Trophoblast cell (in vitro differentiated cells and primary cell): ENCODE measurements around the gene YBEY.

Experiments
- DNase-seq, 2 donors: peaks; one replicate each; pipeline ENCODE4 v3.0.0-alpha.2; 2016
- H2AFZ ChIP-seq: 2 replicates; pipeline ENCODE4 v1.6.1; 2013; ENCODE audit warnings: low read length, moderate library complexity, mild to moderate bottlenecking; ENCODE audit not compliant: insufficient read depth, poor library complexity
- H2AK5ac ChIP-seq: 2 replicates; pipeline ENCODE4 v1.6.1; 2013; ENCODE audit warnings: mild to moderate bottlenecking, low read length
- H2BK120ac ChIP-seq: 2 replicates; pipeline ENCODE4 v1.6.1; 2013; ENCODE audit warnings: low read length, mild to moderate bottlenecking, moderate library complexity; ENCODE audit not compliant: insufficient read depth, poor library complexity
- H2BK12ac ChIP-seq: 2 replicates; pipeline ENCODE4 v1.6.1; 2013; ENCODE audit warnings: mild to moderate bottlenecking, low read length, moderate library complexity
- H2BK5ac ChIP-seq: 2 replicates; pipeline ENCODE4 v1.6.1; 2013; ENCODE audit warnings: low read length, low read depth, moderate library complexity, mild to moderate bottlenecking; ENCODE audit not compliant: poor library complexity
- H3K14ac ChIP-seq: 2 replicates; pipeline ENCODE4 v1.6.1; 2013; ENCODE audit warnings: mild to moderate bottlenecking, low read length
- H3K18ac ChIP-seq: 2 replicates; pipeline ENCODE4 v1.6.1; 2013; ENCODE audit warnings: mild to moderate bottlenecking, low read length
- H3K23ac ChIP-seq: 2 replicates; pipeline ENCODE4 v1.6.1; 2013; ENCODE audit warnings: low read length
- H3K27ac ChIP-seq: 2 replicates; pipeline ENCODE4 v1.5.1; 2013; ENCODE audit warnings: low read depth, mild to moderate bottlenecking, inconsistent platforms, low read length, moderate library complexity
- H3K27me3 ChIP-seq: 2 replicates; pipeline ENCODE4 v1.6.1; 2013; ENCODE audit warnings: inconsistent platforms, mild to moderate bottlenecking, low read length, moderate library complexity; ENCODE audit not compliant: insufficient read depth
- H3K36me3 ChIP-seq, 2 experiments: 1 replicate in 1 of 2; 2 replicates in 1 of 2; pipeline ENCODE4 v1.6.1; 2013; ENCODE audit warnings: low read length in 2 of 2, mild to moderate bottlenecking in 2 of 2, moderate library complexity in 1 of 2; ENCODE audit not compliant: insufficient read depth in 2 of 2, control insufficient read depth in 1 of 2
- H3K4ac ChIP-seq: 2 replicates; pipeline ENCODE4 v1.6.1; 2013; ENCODE audit warnings: low read depth, mild to moderate bottlenecking, low read length, moderate library complexity
- H3K4me1 ChIP-seq, 2 experiments: 1 replicate in 1 of 2; 2 replicates in 1 of 2; pipeline ENCODE4 v1.6.1; 2013; ENCODE audit warnings: low read length in 2 of 2, mild to moderate bottlenecking in 2 of 2, moderate library complexity in 1 of 2; ENCODE audit not compliant: insufficient read depth in 2 of 2, control insufficient read depth in 1 of 2
- H3K4me2 ChIP-seq: 2 replicates; pipeline ENCODE4 v1.6.1; 2013; ENCODE audit warnings: inconsistent platforms, mild to moderate bottlenecking, low read length, moderate library complexity
- H3K4me3 ChIP-seq: 2 replicates; pipeline ENCODE4 v1.5.1; 2013; ENCODE audit warnings: mild to moderate bottlenecking, low read depth, low read length, inconsistent platforms
- H3K79me1 ChIP-seq: one replicate; pipeline ENCODE4 v1.6.1; 2013; ENCODE audit warnings: low read length
- H3K79me2 ChIP-seq: 2 replicates; pipeline ENCODE4 v1.6.1; 2013; ENCODE audit warnings: low read length, mild to moderate bottlenecking; ENCODE audit not compliant: control insufficient read depth, insufficient read depth, poor library complexity
- H3K9ac ChIP-seq: 2 replicates; pipeline ENCODE4 v1.6.1; 2013; ENCODE audit warnings: mild to moderate bottlenecking, low read length
- H3K9me3 ChIP-seq: 2 replicates; pipeline ENCODE4 v1.6.1; 2013; ENCODE audit warnings: low read depth, mild to moderate bottlenecking, control low read depth, inconsistent platforms, low read length; ENCODE audit not compliant: insufficient read depth
- H4K12ac ChIP-seq: 2 replicates; pipeline ENCODE4 v1.6.1; 2013; ENCODE audit warnings: low read depth, mild to moderate bottlenecking, low read length, moderate library complexity
- H4K8ac ChIP-seq: 2 replicates; pipeline ENCODE4 v1.6.1; 2013; ENCODE audit warnings: low read depth, mild to moderate bottlenecking, low read length, moderate library complexity
- H4K91ac ChIP-seq: one replicate; pipeline ENCODE4 v1.6.1; 2013; ENCODE audit warnings: low read depth, mild to moderate bottlenecking, low read length, moderate library complexity
- WGBS: extraction: QIAGEN DNeasy Blood & Tissue Kit; methylation state at CpG from one replicate; pipeline ENCODE4 v1.1.7; 2013; ENCODE audit warnings: missing lambda C conversion rate; ENCODE audit not compliant: insufficient read length, insufficient coverage; ENCODE audit errors: extremely low coverage; 5-methylcytosine and 5-hydroxymethylcytosine counted together

Gene YBEY

DNA sequence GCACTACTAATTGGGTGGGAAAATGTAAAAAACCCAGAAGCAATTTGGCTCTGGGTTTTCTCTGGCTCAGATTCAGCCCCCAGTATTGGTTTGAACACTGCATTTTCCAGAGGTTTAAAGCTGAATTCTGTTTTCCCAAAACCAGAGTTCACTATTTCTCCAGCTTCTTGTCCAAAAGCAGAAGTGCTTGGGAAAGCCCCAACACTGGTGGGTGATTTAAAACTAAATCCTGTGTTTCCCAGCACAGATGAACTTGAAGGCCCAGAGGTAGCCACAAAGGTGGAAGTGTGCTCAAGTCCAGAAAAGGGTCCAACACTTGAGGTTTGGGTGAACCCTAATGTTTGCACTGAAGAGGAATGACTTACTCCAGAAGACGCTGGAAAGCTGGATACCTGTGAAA, 1.4 kb upstream of the YBEY start:
- Histone ChIP-seq H3K14ac (no peak overlapping the region), H3K23ac (no peak overlapping the region)
- WGBS, result no CpG with 5 or more reads among the region's 1 CpG

GRCh38 chr21:46285206-46285661, 908 bp upstream of the YBEY start, which contains the start of gene MCM3AP:
Gene MCM3AP, minus strand, starts transcription at chr21:46285611. Its CDS starts 325 bp downstream, at chr21:46285286.
- Histone ChIP-seq H2BK120ac (peak within 1 kb of the TSS; percentile 64), H2AFZ (peak within 1 kb of the TSS; percentile 87), H2BK12ac (no peak within 1 kb of the TSS), H3K23ac (no peak within 1 kb of the TSS), H2AK5ac (peak within 1 kb of the TSS; percentile 65), H4K91ac (peak within 1 kb of the TSS; percentile 93), H3K14ac (peak within 1 kb of the TSS; percentile 94), H3K9me3 (peaks cover 1% of the 10 kb centered on the region), H3K27me3 (no peaks in the 10 kb centered on the region), H3K9ac (peak within 1 kb of the TSS; percentile 96), H4K8ac (peak within 1 kb of the TSS; percentile 97), H3K4me2 (peak within 1 kb of the TSS; percentile 68), H4K12ac (peak within 1 kb of the TSS; percentile 97), H3K27ac (peak within 1 kb of the TSS; percentile 99), H3K4me3 (peak within 1 kb of the TSS; percentile 96), H3K79me2 (peaks cover 7% of the 10 kb centered on the region), H3K18ac (peak within 1 kb of the TSS; percentile 93), H3K4me1 (peaks cover 5 to 10% of the 10 kb centered on the region in 2 experiments), H3K4ac (peak within 1 kb of the TSS; percentile 82), H3K36me3 (peaks cover 11 to 12% of the 10 kb centered on the region in 2 experiments), H2BK5ac (peak within 1 kb of the TSS; percentile 88), H3K79me1 (peaks cover 8% of the 10 kb centered on the region)
- WGBS, result no CpG with 5 or more reads among the region's 6 CpGs
- DNase-seq, result peak in 1 of 2 donors; percentile 8

More for the DNA sequence above, 1.4 kb upstream of the YBEY start:
- no peak overlapping the region for H3K9ac ChIP-seq
- H3K4ac ChIP-seq, result peak overlapping the region; percentile 82
- H3K9me3 ChIP-seq, result peaks cover under 1% of the 10 kb centered on the region
- no peaks in the 10 kb centered on the region for H3K27me3 ChIP-seq
- H3K27ac ChIP-seq, result no peak overlapping the region
- H3K79me2 ChIP-seq, result peaks cover 7% of the 10 kb centered on the region
- no peak overlapping the region for H4K8ac ChIP-seq
- peaks cover 5 to 10% of the 10 kb centered on the region in 2 experiments for H3K4me1 ChIP-seq
- DNase-seq, result no peak
- no peak overlapping the region for H3K4me3 ChIP-seq
- H3K4me2 ChIP-seq, result peak overlapping the region; percentile 68
- H2AK5ac ChIP-seq, result peak overlapping the region; percentile 65
- H2BK5ac ChIP-seq, result no peak overlapping the region
- H2AFZ ChIP-seq, result no peak overlapping the region
- H3K36me3 ChIP-seq, result peaks cover 16 to 17% of the 10 kb centered on the region in 2 experiments
- H4K12ac ChIP-seq, result no peak overlapping the region
- H2BK120ac ChIP-seq, result no peak overlapping the region
- H3K18ac ChIP-seq, result no peak overlapping the region
- no peak overlapping the region for H4K91ac ChIP-seq
- peaks cover 8% of the 10 kb centered on the region for H3K79me1 ChIP-seq
- H2BK12ac ChIP-seq, result no peak overlapping the region

GRCh38 chr21:46286648-46287002, 483 bp downstream of the YBEY start:
- H3K4me2 ChIP-seq, result peak overlapping the region; percentile 77
- no peak overlapping the region for H2AFZ ChIP-seq
- no peak overlapping the region for H2BK5ac ChIP-seq
- no peak overlapping the region for H2BK12ac ChIP-seq
- H2AK5ac ChIP-seq, result no peak overlapping the region
- peaks cover 7% of the 10 kb centered on the region for H3K79me2 ChIP-seq
- no peak overlapping the region for H4K91ac ChIP-seq
- peaks cover 3% of the 10 kb centered on the region for H3K9me3 ChIP-seq
- H4K8ac ChIP-seq, result peak overlapping the region; percentile 97
- no peak overlapping the region for H3K4ac ChIP-seq
- peak overlapping the region; percentile 99 for H3K27ac ChIP-seq
- H3K4me1 ChIP-seq, result peaks cover 5 to 10% of the 10 kb centered on the region in 2 experiments
- H2BK120ac ChIP-seq, result no peak overlapping the region
- peaks cover 12% of the 10 kb centered on the region in 2 experiments for H3K36me3 ChIP-seq
- H3K9ac ChIP-seq, result peak overlapping the region; percentile 77
- no peaks in the 10 kb centered on the region for H3K27me3 ChIP-seq
- no peak overlapping the region for H3K23ac ChIP-seq
- H3K14ac ChIP-seq, result no peak overlapping the region
- peak overlapping the region; percentile 96 for H3K4me3 ChIP-seq
- DNase-seq, result peak in 1 of 2 donors; percentile 59
- no peak overlapping the region for H3K18ac ChIP-seq
- no CpG with 5 or more reads among the region's 16 CpGs for WGBS
- H3K79me1 ChIP-seq, result peaks cover 8% of the 10 kb centered on the region
- H4K12ac ChIP-seq, result peak overlapping the region; percentile 69

DNA sequence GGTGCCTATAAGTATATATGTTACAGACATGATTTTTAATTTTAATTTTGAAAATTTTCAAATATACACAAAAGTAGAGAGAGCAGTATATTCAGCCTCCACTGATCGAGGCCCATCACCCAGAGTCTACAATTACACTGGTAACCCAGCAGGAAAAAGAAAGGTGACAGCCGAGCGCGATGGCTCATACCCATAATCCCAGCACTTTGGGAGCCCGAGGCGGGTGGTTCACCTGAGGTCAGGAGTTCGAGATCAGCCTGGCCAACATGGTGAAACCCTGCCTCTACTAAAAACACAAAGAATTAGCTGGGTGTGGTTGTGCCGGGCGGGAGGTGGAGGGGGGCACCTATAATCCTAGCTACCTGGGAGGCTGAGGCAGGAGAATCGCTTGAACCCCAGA, 1.4 kb downstream of the YBEY start:
- Histone ChIP-seq H3K4me1 (peaks cover 5 to 10% of the 10 kb centered on the region in 2 experiments), H3K4me2 (no peak overlapping the region), H3K79me1 (peaks cover 8% of the 10 kb centered on the region), H3K4ac (peak overlapping the region; percentile 57), H3K9me3 (peaks cover 6% of the 10 kb centered on the region), H4K12ac (no peak overlapping the region), H2AK5ac (no peak overlapping the region), H3K4me3 (no peak overlapping the region), H2BK12ac (no peak overlapping the region), H4K91ac (no peak overlapping the region), H3K14ac (no peak overlapping the region), H3K79me2 (peaks cover 5% of the 10 kb centered on the region), H4K8ac (no peak overlapping the region), H3K18ac (no peak overlapping the region), H3K9ac (no peak overlapping the region), H2BK5ac (no peak overlapping the region), H3K27me3 (no peaks in the 10 kb centered on the region), H2BK120ac (no peak overlapping the region), H2AFZ (no peak overlapping the region), H3K27ac (no peak overlapping the region), H3K23ac (no peak overlapping the region), H3K36me3 (peaks cover 13 to 18% of the 10 kb centered on the region in 2 experiments)
- WGBS, result no CpG with 5 or more reads among the region's 10 CpGs
- no peak for DNase-seq
